Measurements from ENCODE around the gene ATPAF1. TPM values are rescaled to one million over a fixed set of nuclear protein-coding genes. Genes with fewer than 3 reads are reported as not detected.

The ATPAF1 gene
- total RNA-seq, 4 donors from 2014 or later, result 20.6 to 91.5 (median 71.4) TPM

DNA sequence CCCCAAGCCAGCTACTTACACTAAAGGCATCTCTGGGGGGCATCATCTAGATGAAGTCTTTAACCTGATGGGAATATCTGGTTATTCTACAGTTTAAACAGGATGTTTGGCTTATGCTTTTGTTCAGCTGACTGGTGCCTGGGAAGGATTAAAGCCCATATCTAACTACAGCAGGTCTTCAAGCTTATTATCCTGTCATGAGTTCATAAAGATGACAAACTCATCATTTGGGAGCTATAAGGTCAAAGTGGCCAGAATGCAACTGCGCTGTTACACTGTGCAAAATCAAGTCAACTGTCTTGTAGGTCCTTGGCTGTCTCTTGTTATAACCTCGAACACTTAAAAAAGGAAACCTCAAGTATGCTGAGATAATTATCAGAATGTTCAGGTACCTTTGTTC is 33.0 kb downstream of the ATPAF1 start:
- Histone ChIP-seq H3K4me1 (peaks cover 0 to 14% (median 2%) of the 10 kb centered on the region in 4 donors), H3K9me3 (no peaks in the 10 kb centered on the region), H3K36me3 (peaks cover 0 to 22% (median 9%) of the 10 kb centered on the region in 4 donors), H3K4me3 (no peak overlapping the region), H3K27me3 (no peaks in the 10 kb centered on the region), H3K27ac (no peak overlapping the region)
- 98% methylated on average over 2 of the region's 2 CpGs; no CpG with 5 or more reads in 1 of the 2 donors for WGBS, 2 donors (ENCODE audit: low coverage in 1 of 2)
- TF ChIP-seq POLR2A (IDR thresholded peaks at IDR 0.05), result no peak
- no peak for TF ChIP-seq EP300 (IDR thresholded peaks at IDR 0.05; ENCODE audit: low read depth)
- TF ChIP-seq, protein P1, sequence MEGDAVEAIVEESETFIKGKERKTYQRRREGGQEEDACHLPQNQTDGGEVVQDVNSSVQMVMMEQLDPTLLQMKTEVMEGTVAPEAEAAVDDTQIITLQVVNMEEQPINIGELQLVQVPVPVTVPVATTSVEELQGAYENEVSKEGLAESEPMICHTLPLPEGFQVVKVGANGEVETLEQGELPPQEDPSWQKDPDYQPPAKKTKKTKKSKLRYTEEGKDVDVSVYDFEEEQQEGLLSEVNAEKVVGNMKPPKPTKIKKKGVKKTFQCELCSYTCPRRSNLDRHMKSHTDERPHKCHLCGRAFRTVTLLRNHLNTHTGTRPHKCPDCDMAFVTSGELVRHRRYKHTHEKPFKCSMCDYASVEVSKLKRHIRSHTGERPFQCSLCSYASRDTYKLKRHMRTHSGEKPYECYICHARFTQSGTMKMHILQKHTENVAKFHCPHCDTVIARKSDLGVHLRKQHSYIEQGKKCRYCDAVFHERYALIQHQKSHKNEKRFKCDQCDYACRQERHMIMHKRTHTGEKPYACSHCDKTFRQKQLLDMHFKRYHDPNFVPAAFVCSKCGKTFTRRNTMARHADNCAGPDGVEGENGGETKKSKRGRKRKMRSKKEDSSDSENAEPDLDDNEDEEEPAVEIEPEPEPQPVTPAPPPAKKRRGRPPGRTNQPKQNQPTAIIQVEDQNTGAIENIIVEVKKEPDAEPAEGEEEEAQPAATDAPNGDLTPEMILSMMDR (IDR thresholded peaks at IDR 0.05), result no peak
- TF ChIP-seq POLR2AphosphoS5 (IDR thresholded peaks at IDR 0.05), result no peak
- DNase-seq, result no peak
- in situ Hi-C loops (cut with MboI; ENCODE audit: low pct_ligation_motif_present in 1 of 4, low pct_unique_long_range_greater_than_20kb in 1 of 4, low sequenced_read_pairs in 3 of 4) (no loop called here), intact Hi-C loops (cut with DNase I; ENCODE audit: low total_unique reads) (no loop called here)

DNA sequence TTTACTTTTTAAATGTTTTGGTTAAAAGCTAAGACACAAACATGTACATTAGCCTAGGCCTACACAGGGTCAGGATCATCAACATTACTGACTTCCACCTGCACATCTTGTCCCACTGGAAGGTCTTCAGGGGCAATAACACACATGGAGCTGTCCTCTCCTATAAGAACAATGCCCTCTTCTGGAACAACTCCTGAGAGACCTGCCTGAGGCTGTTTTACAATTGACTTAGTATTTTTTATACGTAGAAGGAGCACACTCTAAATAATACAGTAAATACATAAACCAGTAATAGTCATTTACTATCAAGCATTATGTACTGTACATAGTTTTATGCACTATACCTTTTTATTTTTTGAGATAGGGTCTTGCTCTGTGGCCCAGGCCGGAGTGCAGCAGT is 37.4 kb downstream of the ATPAF1 start:
- H3K27ac ChIP-seq, result no peak overlapping the region
- H3K4me1 ChIP-seq, result no peaks in the 10 kb centered on the region
- no peak for DNase-seq
- intact Hi-C loops (cut with DNase I; ENCODE audit: low total_unique reads), result no loop called here
- no peak for TF ChIP-seq POLR2AphosphoS5 (IDR thresholded peaks at IDR 0.05)
- TF ChIP-seq, protein P1 (IDR thresholded peaks at IDR 0.05), result no peak
- no peak for TF ChIP-seq POLR2A (IDR thresholded peaks at IDR 0.05)
- TF ChIP-seq EP300 (IDR thresholded peaks at IDR 0.05; ENCODE audit: low read depth), result no peak
- in situ Hi-C loops (cut with MboI; ENCODE audit: low pct_ligation_motif_present in 1 of 4, low pct_unique_long_range_greater_than_20kb in 1 of 4, low sequenced_read_pairs in 3 of 4), result no loop called here
- peaks cover 0 to 22% (median 9%) of the 10 kb centered on the region in 4 donors for H3K36me3 ChIP-seq
- no peak overlapping the region for H3K4me3 ChIP-seq
- no peaks in the 10 kb centered on the region for H3K9me3 ChIP-seq
- 83 to 88% methylated on average over 1 to 2 of the region's 2 CpGs for WGBS, 2 donors (ENCODE audit: low coverage in 1 of 2)
- H3K27me3 ChIP-seq, result no peaks in the 10 kb centered on the region

DNA sequence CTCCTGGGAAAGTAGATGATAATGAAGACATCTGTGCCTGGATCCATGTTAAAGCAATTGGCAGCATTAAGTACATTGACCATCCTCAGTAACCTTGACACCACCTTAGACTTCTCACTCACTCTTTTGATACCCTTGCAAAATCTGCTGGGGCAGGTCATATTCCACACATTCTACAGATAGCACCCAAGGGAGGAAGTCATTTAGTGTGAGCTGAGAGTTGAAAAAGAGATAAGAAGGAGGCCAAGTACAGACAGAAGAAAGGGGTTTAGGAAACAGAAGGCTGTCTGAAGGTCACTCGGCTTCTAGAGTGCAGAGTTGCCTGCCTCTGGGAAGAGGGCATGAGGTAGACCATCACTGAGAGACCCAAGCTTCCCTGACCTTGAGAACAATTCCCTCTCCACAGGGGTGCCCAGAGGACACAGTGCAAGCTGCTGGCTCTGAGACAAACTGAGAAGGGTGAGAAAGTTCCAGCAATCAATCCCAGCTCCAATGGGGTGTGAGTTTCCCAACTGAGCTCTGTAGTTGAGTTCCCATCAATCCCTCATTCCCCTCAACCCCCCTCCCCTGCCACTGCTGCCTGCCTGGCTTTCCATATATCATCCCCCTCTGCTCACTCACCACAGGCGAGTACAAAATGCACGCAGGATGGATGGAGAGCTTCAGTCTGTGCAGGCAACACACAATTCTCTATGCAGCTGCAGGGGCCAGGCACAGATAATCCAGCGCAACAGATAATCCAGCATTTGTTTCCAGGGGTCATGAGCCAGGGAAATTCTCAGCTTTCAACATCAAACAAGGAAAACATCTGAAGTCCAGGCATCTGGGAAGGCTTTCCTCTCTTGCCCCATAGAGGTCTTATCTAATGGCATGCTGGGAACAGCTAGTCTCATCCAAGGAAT is 44.2 kb downstream of the ATPAF1 start:
- in situ Hi-C loops (cut with MboI; ENCODE audit: low pct_ligation_motif_present in 1 of 4, low pct_unique_long_range_greater_than_20kb in 1 of 4, low sequenced_read_pairs in 3 of 4) (loop anchor here in 1 of 4 donors (10.0 kb wide), 1 partner anchor 101 kb away; no protein-coding TSS in a partner anchor), intact Hi-C loops (cut with DNase I; ENCODE audit: low total_unique reads) (no loop called here)
- H3K27ac ChIP-seq, result no peak overlapping the region
- no peak overlapping the region for H3K4me3 ChIP-seq
- 87% methylated on average over 4 of the region's 4 CpGs; no CpG with 5 or more reads in 1 of the 2 donors for WGBS, 2 donors (ENCODE audit: low coverage in 1 of 2)
- no peaks in the 10 kb centered on the region for H3K27me3 ChIP-seq
- H3K4me1 ChIP-seq, result peaks cover 0 to 13% (median 6%) of the 10 kb centered on the region in 4 donors
- TF ChIP-seq EP300 (IDR thresholded peaks at IDR 0.05; ENCODE audit: low read depth) (no peak), POLR2AphosphoS5 (IDR thresholded peaks at IDR 0.05) (no peak), POLR2A (IDR thresholded peaks at IDR 0.05) (no peak)
- TF ChIP-seq, protein P1 (IDR thresholded peaks at IDR 0.05), result no peak
- no peaks in the 10 kb centered on the region for H3K36me3 ChIP-seq
- DNase-seq, result no peak
- no peaks in the 10 kb centered on the region for H3K9me3 ChIP-seq

DNA sequence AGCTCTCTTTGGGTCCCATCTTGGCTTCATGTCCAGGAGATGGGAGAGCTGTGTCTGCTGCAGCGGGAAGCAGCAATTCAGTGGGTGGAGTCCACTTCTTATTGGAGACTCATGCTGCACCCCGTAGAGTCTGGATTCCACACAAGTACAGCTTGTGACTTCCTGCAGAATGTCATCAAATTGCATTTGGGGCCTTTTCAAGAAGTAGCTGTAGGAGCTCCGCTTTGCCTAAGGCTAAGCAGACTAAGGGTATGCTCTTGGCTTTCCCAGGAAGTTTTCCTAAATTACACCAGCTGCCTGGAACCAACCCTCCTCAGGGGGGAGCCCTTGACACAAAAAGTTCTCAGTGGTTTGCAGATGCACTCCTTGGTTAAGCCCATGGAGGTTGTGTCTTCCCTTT is 45.8 kb downstream of the ATPAF1 start:
- Histone ChIP-seq H3K27me3 (no peaks in the 10 kb centered on the region), H3K9me3 (no peaks in the 10 kb centered on the region), H3K36me3 (no peaks in the 10 kb centered on the region), H3K4me3 (no peak overlapping the region), H3K4me1 (peaks cover 2 to 14% (median 7%) of the 10 kb centered on the region in 4 donors), H3K27ac (peak overlapping the region in 3 of 4 donors; percentile 10 to 41 (median 31))
- TF ChIP-seq, protein P1 (IDR thresholded peaks at IDR 0.05), result peak; percentile 51 to 69 (median 61)
- TF ChIP-seq POLR2A (IDR thresholded peaks at IDR 0.05), result no peak
- intact Hi-C loops (cut with DNase I; ENCODE audit: low total_unique reads), result loop anchor here (1.0 kb wide), 1 partner anchor 103 kb away; no protein-coding TSS in a partner anchor
- WGBS, 2 donors (ENCODE audit: low coverage in 1 of 2), result 46% methylated on average over 3 of the region's 3 CpGs; no CpG with 5 or more reads in 1 of the 2 donors
- peak; percentile 60 for DNase-seq
- in situ Hi-C loops (cut with MboI; ENCODE audit: low pct_ligation_motif_present in 1 of 4, low pct_unique_long_range_greater_than_20kb in 1 of 4, low sequenced_read_pairs in 3 of 4), result loop anchor here in 1 of 4 donors (10.0 kb wide), 1 partner anchor 102 kb away; no protein-coding TSS in a partner anchor

All from transverse colon (tissue), 4 donors.